22Rv1 (cell line): ENCODE data around the gene KCNMB3.
"Not testable (repeated sequence)": the region's sequence is repeated elsewhere in the genome, so short reads cannot be mapped to it uniquely, and the experiment has no call there.

Source experiments
- H3K27ac ChIP-seq: fragments of 450-650 bp; 2 replicates; pipeline ENCODE4 v1.5.1; 2017
- CTCF ChIP-seq: fragments of 450-650 bp; IDR thresholded peaks from 2 replicates; pipeline ENCODE4 v1.5.1; 2017; ENCODE audit warnings: mild to moderate bottlenecking
- ZFX ChIP-seq: fragments of 450-650 bp; IDR thresholded peaks from 2 replicates; pipeline ENCODE4 v1.6.1; 2017; ENCODE audit warnings: antibody characterized with exemption, borderline replicate concordance

The KCNMB3 gene

GRCh38 chr3:179247289-179248015, 3.5 kb downstream of the KCNMB3 start:
- TF ChIP-seq CTCF, result no peak
- no peak for TF ChIP-seq ZFX

GRCh38 chr3:179244878-179245277, 6.0 kb downstream of the KCNMB3 start:
- no peak for TF ChIP-seq ZFX
- H3K27ac ChIP-seq, result no peak overlapping the region

More at GRCh38 chr3:179247289-179248015, 3.5 kb downstream of the KCNMB3 start:
- no peak overlapping the region for H3K27ac ChIP-seq

GRCh38 chr3:179242859-179243258, 8.1 kb downstream of the KCNMB3 start:
- not testable (repeated sequence) for H3K27ac ChIP-seq

GRCh38 chr3:179240299-179240698, 10.6 kb downstream of the KCNMB3 start:
- not testable (repeated sequence) for H3K27ac ChIP-seq

- TF ChIP-seq CTCF, result no peak
- TF ChIP-seq ZFX, result no peak
- no peak overlapping the region for H3K27ac ChIP-seq
Measured at GRCh38 chr3:179236669-179237301, 14.1 kb downstream of the KCNMB3 start.

- no peak overlapping the region for H3K27ac ChIP-seq
- TF ChIP-seq ZFX (no peak), CTCF (no peak)
Measured at GRCh38 chr3:179234199-179234598, 16.7 kb downstream of the KCNMB3 start.

GRCh38 chr3:179233043-179233442, 17.9 kb downstream of the KCNMB3 start:
- H3K27ac ChIP-seq, result no peak overlapping the region
- TF ChIP-seq ZFX (no peak), CTCF (no peak)

GRCh38 chr3:179229177-179229576, 21.7 kb downstream of the KCNMB3 start:
- TF ChIP-seq ZFX, result no peak
- no peak for TF ChIP-seq CTCF
- no peak overlapping the region for H3K27ac ChIP-seq

- H3K27ac ChIP-seq, result no peak overlapping the region
- TF ChIP-seq CTCF (no peak), ZFX (no peak)
Measured at GRCh38 chr3:179227349-179227748, 23.6 kb downstream of the KCNMB3 start.
